Measurements from ENCODE around the gene SDR42E1.
"Not testable (repeated sequence)": the region's sequence is repeated elsewhere in the genome, so short reads cannot be mapped to it uniquely, and the experiment has no call there.

The SDR42E1 gene

DNA sequence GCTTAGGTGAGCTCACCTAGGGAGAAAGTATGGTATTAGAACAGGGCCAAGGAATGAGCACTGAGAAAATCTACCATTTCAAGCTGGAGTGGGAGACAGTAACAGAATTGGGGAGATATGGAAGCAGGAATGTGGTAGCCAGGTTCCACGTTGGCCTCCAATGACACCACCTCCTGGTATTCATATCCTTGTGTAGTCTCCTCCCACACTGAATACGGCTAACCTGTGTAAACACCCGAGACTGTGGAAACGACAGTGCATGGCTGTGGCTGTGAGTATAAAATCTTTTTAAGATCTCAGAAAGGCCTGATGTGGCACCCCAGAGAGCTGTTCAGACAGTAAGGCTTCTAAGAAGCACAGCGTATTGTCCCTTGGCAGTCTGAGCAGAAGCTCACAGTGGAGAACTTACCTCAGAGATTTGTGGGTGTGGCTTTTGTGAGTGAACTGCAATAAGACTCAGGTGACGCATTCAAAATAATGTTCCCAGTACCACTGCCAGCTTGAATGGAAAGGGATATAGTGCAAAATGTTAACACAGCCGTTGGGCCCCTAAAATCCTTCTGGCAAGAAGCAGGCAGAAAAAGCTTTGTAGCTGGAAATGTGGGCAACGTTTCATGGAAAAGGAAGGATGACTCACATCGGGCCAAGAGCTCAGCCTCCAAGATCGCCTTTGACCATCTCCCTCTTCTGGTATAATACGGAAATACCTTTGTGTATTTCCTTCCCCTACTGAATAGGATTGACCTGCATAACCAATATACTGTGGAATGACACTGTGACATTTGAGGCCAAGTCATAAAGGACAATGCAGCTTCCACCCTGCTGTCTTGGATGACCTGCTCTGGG is 14.4 kb downstream of the SDR42E1 start:
- no peak overlapping the region for H3K4me3 ChIP-seq (ENCODE audit: low read length)
- peak; percentile 76 for DNase-seq (ENCODE audit: low read depth)
- TF ChIP-seq, protein P1, sequence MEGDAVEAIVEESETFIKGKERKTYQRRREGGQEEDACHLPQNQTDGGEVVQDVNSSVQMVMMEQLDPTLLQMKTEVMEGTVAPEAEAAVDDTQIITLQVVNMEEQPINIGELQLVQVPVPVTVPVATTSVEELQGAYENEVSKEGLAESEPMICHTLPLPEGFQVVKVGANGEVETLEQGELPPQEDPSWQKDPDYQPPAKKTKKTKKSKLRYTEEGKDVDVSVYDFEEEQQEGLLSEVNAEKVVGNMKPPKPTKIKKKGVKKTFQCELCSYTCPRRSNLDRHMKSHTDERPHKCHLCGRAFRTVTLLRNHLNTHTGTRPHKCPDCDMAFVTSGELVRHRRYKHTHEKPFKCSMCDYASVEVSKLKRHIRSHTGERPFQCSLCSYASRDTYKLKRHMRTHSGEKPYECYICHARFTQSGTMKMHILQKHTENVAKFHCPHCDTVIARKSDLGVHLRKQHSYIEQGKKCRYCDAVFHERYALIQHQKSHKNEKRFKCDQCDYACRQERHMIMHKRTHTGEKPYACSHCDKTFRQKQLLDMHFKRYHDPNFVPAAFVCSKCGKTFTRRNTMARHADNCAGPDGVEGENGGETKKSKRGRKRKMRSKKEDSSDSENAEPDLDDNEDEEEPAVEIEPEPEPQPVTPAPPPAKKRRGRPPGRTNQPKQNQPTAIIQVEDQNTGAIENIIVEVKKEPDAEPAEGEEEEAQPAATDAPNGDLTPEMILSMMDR (conservative IDR thresholded peaks at IDR 0.05; ENCODE audit: low read length): peak; percentile 62

DNA sequence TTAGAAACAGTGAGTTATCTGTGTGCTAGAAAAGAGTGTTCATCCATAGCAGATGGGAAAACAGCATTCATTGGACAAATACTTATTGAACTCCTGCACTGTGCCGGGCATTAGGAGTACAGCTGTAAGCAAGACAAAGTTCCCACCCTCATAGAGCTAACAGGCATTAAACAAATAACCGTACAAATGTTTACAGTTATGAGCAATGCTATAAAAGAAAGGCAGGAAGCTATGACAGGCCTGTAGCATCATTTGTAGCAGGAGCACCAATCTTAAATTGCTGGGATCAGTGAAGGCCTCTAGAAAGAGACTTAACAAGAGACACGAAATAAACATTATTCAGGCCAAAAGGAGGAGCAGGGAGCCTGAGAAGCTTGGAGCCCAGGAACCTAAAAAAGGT is 15.6 kb downstream of the SDR42E1 start:
- no peak for DNase-seq (ENCODE audit: low read depth)
- TF ChIP-seq, protein P1 (conservative IDR thresholded peaks at IDR 0.05; ENCODE audit: low read length): no peak

DNA sequence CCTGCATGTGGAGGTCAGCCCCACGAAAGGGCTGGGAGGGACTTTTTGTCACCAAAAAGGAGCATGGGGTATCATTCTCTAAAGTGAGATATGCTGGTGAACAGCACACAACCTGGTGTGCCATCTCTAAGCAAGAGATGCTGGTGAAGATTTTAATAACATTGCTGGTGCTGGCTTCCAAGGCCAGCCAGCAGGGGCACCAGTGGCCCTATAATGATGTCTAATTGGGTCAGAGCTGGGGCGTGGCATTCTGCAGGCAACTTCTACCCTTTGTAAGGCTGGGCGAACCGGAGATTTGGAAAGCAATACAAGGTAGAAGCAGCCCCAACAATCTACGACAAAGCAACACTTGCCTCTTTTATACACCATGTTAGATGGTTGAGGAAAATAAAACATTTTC is 16.8 kb downstream of the SDR42E1 start:
- no peak for DNase-seq (ENCODE audit: low read depth)
- no peak overlapping the region for H3K4me3 ChIP-seq (ENCODE audit: low read length)
- TF ChIP-seq, protein P1 (conservative IDR thresholded peaks at IDR 0.05; ENCODE audit: low read length): 0 out of 2 replicates have a peak, but pooled peaks have one; percentile 3

More for the DNA sequence above, 15.6 kb downstream of the SDR42E1 start:
- no peak overlapping the region for H3K4me3 ChIP-seq (ENCODE audit: low read length)

DNA sequence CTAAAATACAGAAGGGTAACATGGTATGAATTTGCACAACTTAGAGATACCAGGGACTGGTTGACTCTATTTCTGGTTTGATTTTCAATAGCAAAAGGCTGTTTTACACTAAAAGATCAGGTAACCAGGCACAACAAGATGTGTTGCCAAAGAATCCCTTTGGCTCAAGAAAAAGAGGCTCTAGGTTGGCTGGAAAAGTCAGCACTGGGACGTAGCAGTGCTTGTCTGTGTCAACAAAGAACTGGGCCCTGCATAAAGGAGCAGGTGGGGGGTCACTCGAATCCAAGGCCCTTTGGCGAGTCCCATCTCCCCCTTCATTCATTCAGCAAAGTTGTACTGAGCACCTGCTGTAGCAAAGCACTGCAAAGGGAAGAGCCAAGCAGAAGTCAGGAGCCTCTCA is 18.4 kb downstream of the SDR42E1 start:
- TF ChIP-seq, protein P1 (conservative IDR thresholded peaks at IDR 0.05; ENCODE audit: low read length): no peak
- H3K4me3 ChIP-seq (ENCODE audit: low read length): no peak overlapping the region
- DNase-seq (ENCODE audit: low read depth): no peak

DNA sequence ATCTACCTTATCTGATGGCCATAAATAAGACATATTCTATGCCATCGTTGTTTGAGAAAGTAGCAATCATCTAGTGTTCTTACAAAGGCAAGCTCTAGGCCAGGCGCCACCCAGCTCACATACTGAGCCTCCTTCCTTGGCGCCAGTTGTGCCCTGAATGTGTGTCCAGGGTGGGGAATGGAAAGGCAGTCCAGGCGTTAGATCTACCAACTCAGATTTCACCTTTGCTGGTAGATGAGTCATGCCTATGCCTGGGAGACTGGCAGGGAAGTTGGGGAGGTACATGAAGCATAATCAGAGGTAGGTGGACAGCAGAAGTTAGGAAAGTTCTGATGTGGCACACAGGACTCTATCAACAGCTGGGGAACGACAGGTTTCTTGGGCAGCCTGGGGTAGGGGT is 23.6 kb downstream of the SDR42E1 start:
- H3K4me3 ChIP-seq (ENCODE audit: low read length): no peak overlapping the region
- TF ChIP-seq, protein P1 (conservative IDR thresholded peaks at IDR 0.05; ENCODE audit: low read length): no peak
- DNase-seq (ENCODE audit: low read depth): no peak

DNA sequence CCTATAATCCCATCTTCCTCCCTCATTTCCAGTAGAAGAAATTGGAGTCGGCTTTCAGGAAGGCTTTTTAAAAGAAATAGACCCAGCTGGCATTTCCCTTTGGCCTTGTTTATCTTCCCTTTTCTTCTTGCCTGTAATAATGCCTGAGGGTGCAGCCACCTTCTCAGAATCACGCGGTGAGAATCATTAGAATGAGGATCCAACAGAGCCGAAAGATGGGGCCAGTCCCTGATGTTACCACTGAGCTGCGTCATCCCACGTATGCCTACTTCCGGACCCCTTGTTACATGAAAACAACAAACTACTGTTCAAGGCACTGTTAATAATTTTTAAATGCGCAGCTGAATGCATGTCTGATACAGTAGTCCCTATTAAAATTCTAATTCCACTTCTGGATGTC is 24.1 kb downstream of the SDR42E1 start:
- no peak overlapping the region for H3K4me3 ChIP-seq (ENCODE audit: low read length)
- no peak for DNase-seq (ENCODE audit: low read depth)
- TF ChIP-seq, protein P1 (conservative IDR thresholded peaks at IDR 0.05; ENCODE audit: low read length): no peak

DNA sequence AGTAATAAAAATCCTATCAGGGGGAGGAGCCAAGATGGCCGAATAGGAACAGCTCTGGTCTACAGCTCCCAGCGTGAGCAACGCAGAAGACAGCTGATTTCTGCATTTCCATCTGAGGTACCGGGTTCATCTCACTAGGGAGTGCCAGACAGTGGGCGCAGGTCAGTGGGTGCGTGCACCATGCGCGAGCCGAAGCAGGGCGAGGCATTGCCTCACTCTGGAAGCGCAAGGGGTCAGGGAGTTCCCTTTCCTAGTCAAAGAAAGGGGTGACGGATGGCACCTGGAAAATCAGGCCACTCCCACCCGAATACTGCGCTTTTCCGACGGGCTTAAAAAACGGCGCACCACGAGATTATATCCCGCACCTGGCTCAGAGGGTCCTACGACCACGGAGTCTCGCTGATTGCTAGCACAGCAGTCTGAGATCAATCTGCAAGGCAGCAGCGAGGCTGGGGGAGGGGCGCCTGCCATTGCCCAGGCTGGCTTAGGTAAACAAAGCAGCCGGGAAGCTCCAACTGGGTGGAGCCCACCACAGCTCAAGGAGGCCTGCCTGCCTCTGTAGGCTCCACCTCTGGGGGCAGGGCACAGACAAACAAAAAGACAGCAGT is 33.8 kb downstream of the SDR42E1 start:
- DNase-seq (ENCODE audit: low read depth): not testable (repeated sequence)

More for the DNA sequence above, 33.8 kb downstream of the SDR42E1 start:
- not testable (repeated sequence) for H3K4me3 ChIP-seq (ENCODE audit: low read length)
